DMS 273 treated with DMSO at 0.1 percent for 48 hours (cell line): ENCODE measurements around the gene ASL.
"Not testable (repeated sequence)": the region's sequence is repeated elsewhere in the genome, so short reads cannot be mapped to it uniquely, and the experiment has no call there.

ENCODE experiments used
- DNase-seq: peaks from one replicate; lab custom pipeline; 2025; lab: John Stamatoyannopoulos, UW

The ASL gene

DNA sequence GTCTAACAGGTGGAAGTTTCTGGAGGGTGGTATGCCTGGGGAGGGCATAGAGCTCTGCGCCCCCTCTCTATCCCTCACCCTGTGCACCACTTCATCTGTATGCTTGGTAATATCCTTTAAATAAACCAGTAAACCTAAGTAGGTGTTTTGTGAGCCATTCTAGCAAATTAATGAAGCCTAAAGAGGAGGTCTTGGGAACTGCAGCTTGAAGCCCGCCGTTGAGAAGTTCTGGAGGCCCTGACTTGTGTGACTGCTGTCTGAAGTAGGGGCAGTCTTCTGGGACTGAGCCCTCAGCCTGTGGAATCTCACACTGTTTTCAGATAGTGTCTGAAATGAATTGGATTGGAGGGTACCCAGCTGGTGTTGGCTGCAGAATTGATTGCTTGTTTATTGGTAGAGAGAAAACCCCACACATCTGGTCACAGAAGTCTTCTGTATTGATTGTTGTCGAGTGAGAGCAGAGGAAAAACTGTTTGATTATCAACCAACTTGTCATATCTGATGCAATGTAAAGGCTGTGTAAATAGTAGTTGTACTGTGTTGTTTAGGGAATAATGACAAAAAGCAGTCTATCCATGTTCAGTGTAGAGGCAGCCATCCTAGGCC, 43.7 kb downstream of the ASL start:
- DNase-seq: no peak

DNA sequence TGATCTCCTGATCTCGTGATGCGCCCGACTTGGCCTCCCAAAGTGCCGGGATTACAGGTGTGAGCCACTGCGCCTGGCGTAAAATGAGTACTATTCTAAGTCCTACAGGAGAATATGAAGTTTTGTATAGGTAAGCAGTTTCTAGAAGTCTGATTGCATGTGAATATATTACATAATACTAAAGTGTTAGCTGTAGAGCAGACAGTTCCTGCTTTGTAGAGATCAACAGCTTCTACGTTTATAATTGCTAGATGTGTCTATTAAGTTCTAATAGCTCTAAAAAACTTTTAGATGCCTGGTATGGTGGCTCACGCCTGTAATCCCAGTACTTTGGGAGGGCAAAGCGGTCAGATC, 47.5 kb downstream of the ASL start:
- DNase-seq: no peak

DNA sequence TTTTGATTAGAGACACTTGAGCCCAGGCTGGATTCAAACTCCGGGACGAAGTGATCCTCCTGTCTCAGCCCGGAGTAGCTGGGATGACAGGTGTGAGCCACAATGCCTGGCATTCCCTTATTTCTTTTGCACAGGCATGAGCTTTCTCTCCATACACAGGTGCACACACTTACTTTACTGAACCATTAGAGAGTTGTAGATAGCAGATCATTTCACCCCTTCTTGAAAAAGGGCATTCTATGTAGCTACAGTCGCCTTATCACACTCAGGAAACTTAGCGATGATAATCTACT, 48.9 kb downstream of the ASL start:
- DNase-seq: not testable (repeated sequence)

DNA sequence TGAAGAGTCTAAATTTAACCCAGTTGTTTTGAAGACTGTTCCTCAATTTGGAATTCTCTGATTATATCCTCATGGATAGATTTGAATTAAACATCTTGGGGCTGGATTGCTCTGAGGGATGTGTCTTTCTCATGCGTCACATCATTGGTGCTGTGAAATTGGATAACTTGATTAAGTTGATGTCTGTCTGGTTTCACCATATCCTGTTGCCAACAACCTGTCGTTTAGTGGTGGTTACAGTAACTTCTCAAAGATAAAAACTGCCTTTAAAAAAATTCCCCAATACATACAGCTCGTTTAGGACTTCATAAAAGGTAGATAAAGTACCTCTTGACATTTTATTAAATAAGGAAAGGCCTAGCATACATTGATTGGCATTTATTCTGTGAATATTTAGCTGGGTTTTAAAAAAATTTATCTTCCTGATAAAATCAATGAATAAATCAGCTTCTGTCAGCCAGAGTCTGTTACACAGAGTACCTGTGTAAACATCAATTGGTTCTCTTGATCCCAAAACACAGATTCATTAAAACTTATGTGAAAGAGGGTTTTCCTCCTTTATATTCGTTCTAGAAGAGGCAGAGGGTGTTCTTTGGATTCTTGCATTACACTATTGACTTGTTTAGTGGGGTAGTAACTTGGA, 49.6 kb downstream of the ASL start:
- no peak for DNase-seq

DNA sequence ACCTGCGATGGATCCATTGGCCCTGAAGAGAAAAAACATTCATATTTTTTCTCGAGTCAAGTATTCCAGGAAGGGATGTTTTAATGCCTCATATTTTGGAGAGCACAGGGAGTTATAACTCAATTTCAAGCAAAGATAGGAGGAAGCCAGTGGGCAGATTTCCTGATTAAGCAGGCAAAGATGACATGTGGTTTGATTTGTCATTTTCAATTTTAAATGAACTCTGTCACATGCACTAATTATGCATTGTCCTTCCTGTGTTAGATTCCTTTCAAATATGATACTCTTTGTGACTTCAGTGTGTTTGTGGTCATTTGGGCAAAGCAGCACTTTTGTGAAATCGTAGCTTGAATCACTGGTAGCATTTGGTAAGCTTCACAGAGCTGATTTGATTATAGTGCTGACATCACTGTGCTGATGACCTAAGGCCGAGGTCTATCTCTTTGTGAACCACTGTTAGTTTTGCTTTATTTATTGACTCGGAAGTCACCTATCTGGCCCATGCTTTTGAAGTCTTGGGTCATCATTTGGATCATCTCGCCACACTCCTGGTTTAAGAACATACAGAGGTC, 50.2 kb downstream of the ASL start:
- DNase-seq: not testable (repeated sequence)

DNA sequence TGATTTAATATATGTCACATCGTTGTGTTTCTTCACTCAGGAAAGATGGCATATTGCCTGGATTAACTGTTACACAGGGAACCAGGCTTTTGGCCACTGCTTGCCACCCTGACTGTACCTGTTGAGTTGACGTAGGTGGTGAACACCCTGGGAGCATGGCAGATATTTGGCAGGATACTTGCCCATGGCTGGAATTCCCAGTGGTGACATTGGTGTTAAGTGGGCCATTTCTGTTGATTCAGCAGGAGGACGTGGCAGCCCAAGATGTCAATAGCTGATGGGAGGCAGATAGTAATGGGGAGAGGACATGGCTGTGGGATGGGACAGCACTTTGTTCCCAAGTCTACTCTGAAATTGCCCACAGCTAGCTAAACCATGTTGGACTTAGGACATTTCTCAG, 51.6 kb downstream of the ASL start:
- DNase-seq: not testable (repeated sequence)

DNA sequence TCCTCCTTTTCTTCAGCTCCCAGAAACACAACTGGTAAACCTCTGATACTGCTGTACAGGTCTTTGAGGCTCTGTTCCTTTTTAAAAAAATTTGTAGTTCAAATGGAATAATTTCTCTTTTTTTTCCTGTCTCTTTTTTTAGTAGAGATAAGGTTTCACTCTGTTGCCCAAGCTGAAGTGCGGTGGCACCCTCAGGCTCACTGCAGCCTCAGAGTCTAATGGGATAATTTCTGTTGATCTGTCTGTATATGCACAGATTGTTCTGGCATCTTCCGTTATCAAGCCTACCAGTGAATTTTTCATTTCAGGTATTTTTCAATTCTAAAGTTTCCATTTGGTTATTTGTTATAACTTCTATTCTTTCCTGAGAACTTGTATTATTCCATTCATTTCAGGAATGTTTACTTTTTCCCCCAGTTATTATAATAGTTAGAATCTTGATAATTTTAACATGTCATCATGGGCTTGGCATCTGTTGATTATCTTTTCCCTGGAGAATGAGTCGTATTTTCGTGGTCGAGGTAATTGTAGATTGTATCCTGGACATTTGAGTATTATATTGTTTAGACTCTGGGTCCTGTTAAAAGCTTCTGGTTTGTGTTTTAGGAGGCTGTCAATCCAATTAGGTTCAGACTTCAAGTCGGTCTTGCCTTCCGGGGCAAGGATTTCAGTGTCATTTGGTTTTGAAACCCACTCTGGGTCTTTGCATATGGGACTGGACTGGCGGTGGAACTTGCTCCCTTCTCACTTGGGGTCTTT, 63.6 kb downstream of the ASL start:
- DNase-seq: no peak

DNA sequence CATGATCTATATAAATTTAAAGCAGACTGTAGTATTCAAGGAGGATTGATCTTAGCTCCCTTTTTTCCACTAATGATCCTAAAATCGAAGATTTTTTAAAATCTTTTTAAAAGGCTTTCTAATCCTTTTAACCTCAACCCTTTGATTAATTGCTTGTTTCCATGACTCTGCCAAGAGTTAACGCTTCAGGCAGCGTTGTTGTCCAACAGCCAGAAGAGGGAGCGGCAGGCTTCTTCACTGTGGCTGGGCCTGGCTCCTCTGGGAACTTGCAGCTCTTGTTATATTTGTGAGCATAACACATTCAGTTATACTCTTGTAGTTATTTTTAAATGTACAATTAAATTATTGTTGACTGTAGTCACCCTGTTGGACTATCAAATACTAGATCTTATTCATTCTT, 65.3 kb downstream of the ASL start:
- no peak for DNase-seq

DNA sequence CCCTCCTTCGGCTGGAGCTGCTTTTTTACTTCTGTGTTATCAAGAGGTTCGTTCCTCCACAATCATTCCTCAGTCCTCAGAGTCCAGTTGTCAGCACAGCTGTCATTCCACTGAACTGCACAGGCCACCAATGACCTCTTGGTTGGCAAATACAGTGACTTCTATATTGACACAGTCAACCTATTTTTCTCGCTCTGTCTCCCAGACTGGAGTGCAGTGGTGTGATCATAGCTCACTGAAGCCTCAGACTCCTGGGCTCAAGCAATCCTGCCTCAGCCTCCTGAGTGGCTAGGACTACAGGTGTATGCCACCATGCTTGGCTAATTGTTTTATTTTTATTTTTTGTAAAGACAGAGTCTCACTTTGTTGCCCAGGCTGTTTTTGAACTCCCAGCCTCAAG, 66.7 kb downstream of the ASL start:
- no peak for DNase-seq

DNA sequence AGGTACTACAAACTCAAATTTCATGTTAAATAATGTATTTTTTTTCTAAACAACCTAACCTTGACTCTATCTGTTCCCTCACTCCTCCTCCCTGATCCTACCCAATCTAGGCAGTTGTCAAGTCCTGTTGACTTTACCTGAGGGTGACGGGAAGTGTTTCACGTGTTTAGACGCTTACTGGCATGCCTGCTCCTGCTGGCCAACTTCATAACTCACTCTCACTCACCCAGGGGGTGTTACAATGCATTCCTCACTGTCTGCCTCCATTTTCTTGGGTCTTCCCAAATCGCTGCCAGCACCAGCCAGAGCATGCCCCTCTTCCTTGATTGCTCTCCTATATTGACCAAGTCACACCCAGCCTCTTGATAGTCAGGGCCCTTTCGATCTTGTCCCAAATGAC, 67.4 kb downstream of the ASL start:
- no peak for DNase-seq
